PC-9 (cell line): Measurements from ENCODE around the gene PTBP2.

ENCODE experiments used
- CTCF ChIP-seq: fragments of 200-600 bp; sonication (generic); conservative IDR thresholded peaks from 2 replicates; pipeline ENCODE4 v1.6.1; 2017; ENCODE audit warnings: mixed run types, antibody characterized with exemption, mild to moderate bottlenecking, moderate library complexity
- EZH2 ChIP-seq: fragments of 200-600 bp; sonication (generic); IDR thresholded peaks from 2 replicates; pipeline ENCODE4 v1.8.0; 2017; ENCODE audit warnings: antibody characterized with exemption, low read depth

- TF ChIP-seq EZH2 (no peak), CTCF (no peak)
These were observed 26.5 kb downstream of the PTBP2 start for GRCh38 chr1:96748078-96748477.
